HepG2 (cell line): ENCODE results near the gene GNRH2. TPM values are rescaled to one million over a fixed set of nuclear protein-coding genes. Genes with fewer than 3 reads are reported as not detected.

Source experiments
- polyA plus RNA-seq, 8 experiments: library from polyadenylated mRNA; depleted of rRNA in 3 of 8; stranded (reverse) in 7 of 8; unstranded in 1 of 8; fragments of >200 nt; fragmentation: Illumina TruSeq in 4 of 8; extraction: Trizol in 4 of 8; gene quantifications; 2 replicates each; pipeline versions ENCODE4 v1.2.1 to v1.2.3, GENCODE V29; 2011 to 2016; ENCODE audit warnings: low read depth in 4 of 8, missing spikeins in 1 of 8, mixed read lengths in 1 of 8; ENCODE audit not compliant: insufficient read depth in 1 of 8
- total RNA-seq, 5 experiments: library from RNA; depleted of rRNA; stranded (reverse); fragments of >200 nt; fragmentation: Illumina TruSeq; extraction: Trizol; gene quantifications; 2 replicates each; pipeline ENCODE4 v1.2.3, GENCODE V29; 2016; ENCODE audit warnings: low read depth in 1 of 5

GNRH2 gene
- total and polyA plus RNA-seq, 2 of the 13 experiments (the other 11 are each of a cell fraction or from before 2014, with no cell fraction given), result 0.28 TPM; not detected in 1

Other genes starting within 250 kb of the GNRH2 start
- gene CPXM1, start 243.0 kb upstream of the GNRH2 start, total RNA-seq (2016; rRNA removed; fragmentation: Illumina TruSeq; extraction: Trizol), result not detected in 2 replicates
- 0.07 TPM in 1 of 2 replicates, not detected in the other for gene CPXM1, start 243.0 kb upstream of the GNRH2 start, polyA plus RNA-seq (2011; rRNA removed)
- not detected in 2 replicates for gene C20orf141, start 228.6 kb upstream of the GNRH2 start, total RNA-seq (2016; rRNA removed; fragmentation: Illumina TruSeq; extraction: Trizol)
- not detected in 2 replicates for gene C20orf141, start 228.6 kb upstream of the GNRH2 start, polyA plus RNA-seq (2011; rRNA removed)
- not detected in 2 replicates for gene TMEM239, start 227.3 kb upstream of the GNRH2 start, total RNA-seq (2016; rRNA removed; fragmentation: Illumina TruSeq; extraction: Trizol)
- not detected in 2 replicates for gene TMEM239, start 227.3 kb upstream of the GNRH2 start, polyA plus RNA-seq (2011; rRNA removed)
- gene PCED1A, start 203.0 kb upstream of the GNRH2 start, total RNA-seq (2016; rRNA removed; fragmentation: Illumina TruSeq; extraction: Trizol), result 12.6 and 40.1 TPM in 2 replicates
- gene PCED1A, start 203.0 kb upstream of the GNRH2 start, polyA plus RNA-seq (2011; rRNA removed), result 84.2 and 92.3 TPM in 2 replicates
- 27.6 and 35.4 TPM in 2 replicates for gene VPS16, start 202.9 kb upstream of the GNRH2 start, total RNA-seq (2016; rRNA removed; fragmentation: Illumina TruSeq; extraction: Trizol)
- 34.2 and 44.0 TPM in 2 replicates for gene VPS16, start 202.9 kb upstream of the GNRH2 start, polyA plus RNA-seq (2011; rRNA removed)
- gene PTPRA, start 170.1 kb upstream of the GNRH2 start, total RNA-seq (2016; rRNA removed; fragmentation: Illumina TruSeq; extraction: Trizol), result 43.7 and 47.2 TPM in 2 replicates
- 107 and 127 TPM in 2 replicates for gene PTPRA, start 170.1 kb upstream of the GNRH2 start, polyA plus RNA-seq (2011; rRNA removed)
- gene MRPS26, start 2.4 kb downstream of the GNRH2 start, total RNA-seq (2016; rRNA removed; fragmentation: Illumina TruSeq; extraction: Trizol), result 187 and 201 TPM in 2 replicates
- gene MRPS26, start 2.4 kb downstream of the GNRH2 start, polyA plus RNA-seq (2011; rRNA removed), result 89.8 and 96.6 TPM in 2 replicates
- not detected in 2 replicates for gene OXT, start 28.0 kb downstream of the GNRH2 start, total RNA-seq (2016; rRNA removed; fragmentation: Illumina TruSeq; extraction: Trizol)
- gene OXT, start 28.0 kb downstream of the GNRH2 start, polyA plus RNA-seq (2011; rRNA removed), result not detected in 2 replicates
- not detected in 2 replicates for gene AVP, start 41.1 kb downstream of the GNRH2 start, total RNA-seq (2016; rRNA removed; fragmentation: Illumina TruSeq; extraction: Trizol)
- 0.12 and 0.21 TPM in 2 replicates for gene AVP, start 41.1 kb downstream of the GNRH2 start, polyA plus RNA-seq (2011; rRNA removed)
- 46.8 and 63.4 TPM in 2 replicates for gene FASTKD5, start 116.2 kb downstream of the GNRH2 start, total RNA-seq (2016; rRNA removed; fragmentation: Illumina TruSeq; extraction: Trizol)
- gene FASTKD5, start 116.2 kb downstream of the GNRH2 start, polyA plus RNA-seq (2011; rRNA removed), result 34.4 and 36.6 TPM in 2 replicates
- gene UBOX5, start 116.2 kb downstream of the GNRH2 start, total RNA-seq (2016; rRNA removed; fragmentation: Illumina TruSeq; extraction: Trizol), result 5.4 and 5.6 TPM in 2 replicates
- gene UBOX5, start 116.2 kb downstream of the GNRH2 start, polyA plus RNA-seq (2011; rRNA removed), result 4.6 and 5.3 TPM in 2 replicates
- 7.4 and 10.1 TPM in 2 replicates for gene LZTS3, start 129.9 kb downstream of the GNRH2 start, total RNA-seq (2016; rRNA removed; fragmentation: Illumina TruSeq; extraction: Trizol)
- 31.3 and 49.2 TPM in 2 replicates for gene LZTS3, start 129.9 kb downstream of the GNRH2 start, polyA plus RNA-seq (2011; rRNA removed)
- gene DDRGK1, start 161.1 kb downstream of the GNRH2 start, total RNA-seq (2016; rRNA removed; fragmentation: Illumina TruSeq; extraction: Trizol), result 75.4 and 149 TPM in 2 replicates
- 96.7 and 116 TPM in 2 replicates for gene DDRGK1, start 161.1 kb downstream of the GNRH2 start, polyA plus RNA-seq (2011; rRNA removed)
- 101 and 103 TPM in 2 replicates for gene ITPA, start 165.9 kb downstream of the GNRH2 start, total RNA-seq (2016; rRNA removed; fragmentation: Illumina TruSeq; extraction: Trizol)
- gene ITPA, start 165.9 kb downstream of the GNRH2 start, polyA plus RNA-seq (2011; rRNA removed), result 60.1 and 73.4 TPM in 2 replicates
- 1.1 and 3.9 TPM in 2 replicates for gene SLC4A11, start 195.6 kb downstream of the GNRH2 start, total RNA-seq (2016; rRNA removed; fragmentation: Illumina TruSeq; extraction: Trizol)
- 24.7 and 27.0 TPM in 2 replicates for gene SLC4A11, start 195.6 kb downstream of the GNRH2 start, polyA plus RNA-seq (2011; rRNA removed)